Measurements from ENCODE around the gene MUSTN1.

Gene MUSTN1

DNA sequence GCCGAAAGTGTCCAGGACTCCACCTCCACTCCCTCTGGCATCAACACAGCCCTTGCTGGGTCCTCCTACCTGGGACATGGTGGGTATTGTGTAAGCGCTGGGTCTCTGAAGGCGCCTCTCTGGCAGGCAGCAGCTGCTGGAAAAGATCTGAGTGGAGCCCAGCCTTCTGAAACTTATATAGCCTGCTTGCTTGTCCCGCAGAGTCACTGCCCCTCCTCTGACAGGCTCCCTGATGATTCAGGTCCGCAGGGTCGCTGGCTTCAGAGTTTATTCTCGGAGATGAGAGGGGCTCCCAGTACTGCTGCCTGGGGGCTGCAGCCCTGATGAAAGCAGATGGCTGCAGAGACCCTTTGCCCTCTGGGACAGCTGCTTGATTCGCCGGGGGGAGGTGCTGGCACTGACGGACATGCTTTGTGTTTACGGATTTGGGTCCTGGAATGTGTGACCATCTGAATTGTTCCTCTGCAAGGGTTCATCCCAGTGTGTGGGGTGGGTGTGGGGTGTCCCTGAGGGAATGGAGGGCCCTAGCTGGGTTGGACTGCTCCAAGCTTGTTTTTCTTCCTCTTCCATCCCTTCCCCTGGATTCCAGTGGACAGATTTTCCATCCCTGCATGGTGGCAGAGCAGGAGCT is at the start of gene MUSTN1:
Gene MUSTN1 (minus strand): TSS at position 149 of the 631 bp plus-strand sequence. CDS start 71 bp downstream, at position 78.
- FAIRE-seq, result no peak
- no peak for TF ChIP-seq CTCF (IDR thresholded peaks at IDR 0.05; ENCODE audit: insufficient read depth, missing control alignments)
- no peak for DNase-seq (ENCODE audit: insufficient read length, low spot score)

- no peak for TF ChIP-seq CTCF (IDR thresholded peaks at IDR 0.05; ENCODE audit: insufficient read depth, missing control alignments)
- no peak for FAIRE-seq
- DNase-seq (ENCODE audit: insufficient read length, low spot score), result no peak
These were observed 47.6 kb upstream of the MUSTN1 start for GRCh38 chr3:52882377-52882776.

- no peak for FAIRE-seq
- no peak for TF ChIP-seq CTCF (IDR thresholded peaks at IDR 0.05; ENCODE audit: insufficient read depth, missing control alignments)
- DNase-seq (ENCODE audit: insufficient read length, low spot score), result no peak
These were observed 47.1 kb upstream of the MUSTN1 start for GRCh38 chr3:52881871-52882270.

DNA sequence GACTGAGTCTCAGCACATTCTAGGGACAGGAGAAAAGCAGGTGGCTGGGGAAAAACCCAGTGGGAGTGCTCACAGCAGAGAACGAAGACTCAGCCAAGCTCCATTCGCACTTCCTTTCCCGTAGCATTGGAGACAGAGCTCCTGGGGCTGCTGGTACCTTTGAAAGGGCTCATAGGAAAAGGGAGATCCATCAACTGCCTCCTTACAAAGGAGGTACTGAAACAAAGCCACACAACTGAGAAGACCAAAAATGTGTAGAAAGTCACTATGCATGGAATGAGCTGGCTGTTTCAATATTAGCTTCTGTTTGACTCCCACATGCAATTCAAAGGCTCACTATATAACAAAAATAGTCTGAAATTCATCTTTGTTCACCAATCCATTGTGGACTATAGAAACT is 45.7 kb upstream of the MUSTN1 start:
- DNase-seq (ENCODE audit: insufficient read length, low spot score), result no peak
- TF ChIP-seq CTCF (IDR thresholded peaks at IDR 0.05; ENCODE audit: insufficient read depth, missing control alignments), result no peak
- FAIRE-seq, result no peak

- DNase-seq (ENCODE audit: insufficient read length, low spot score) (no peak), FAIRE-seq (no peak)
- TF ChIP-seq CTCF (IDR thresholded peaks at IDR 0.05; ENCODE audit: insufficient read depth, missing control alignments), result no peak
These were observed 45.2 kb upstream of the MUSTN1 start for GRCh38 chr3:52880047-52880446.

GRCh38 chr3:52879581-52879980 is 44.8 kb upstream of the MUSTN1 start:
- no peak for FAIRE-seq
- no peak for DNase-seq (ENCODE audit: insufficient read length, low spot score)
- no peak for TF ChIP-seq CTCF (IDR thresholded peaks at IDR 0.05; ENCODE audit: insufficient read depth, missing control alignments)

DNA sequence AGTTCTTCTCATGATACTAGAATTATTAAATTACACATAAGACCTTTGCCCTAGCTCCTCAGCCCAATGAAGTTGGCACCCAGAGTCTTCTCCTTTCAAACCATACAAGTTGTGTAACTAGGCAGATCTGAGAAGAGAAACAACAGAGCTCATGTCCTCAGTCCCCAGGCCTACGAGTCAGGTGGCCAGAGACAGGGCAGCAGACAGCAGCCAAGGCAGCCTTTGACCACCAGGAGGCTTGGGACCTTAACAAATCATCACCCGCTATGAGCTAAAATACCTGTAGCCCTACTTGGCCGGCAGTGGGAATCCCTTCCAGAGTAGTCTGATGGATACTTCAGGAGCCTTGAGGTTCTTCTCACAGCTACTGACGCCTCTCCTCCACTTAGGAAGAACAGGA is 44.3 kb upstream of the MUSTN1 start:
- FAIRE-seq (no peak), DNase-seq (ENCODE audit: insufficient read length, low spot score) (no peak)
- no peak for TF ChIP-seq CTCF (IDR thresholded peaks at IDR 0.05; ENCODE audit: insufficient read depth, missing control alignments)

All from D721Med (cell line).